Omental fat pad (tissue), 4 donors: ENCODE data around the gene RGS7BP. TPM values are rescaled to one million over a fixed set of nuclear protein-coding genes. Genes with fewer than 3 reads are reported as not detected.

ENCODE experiments used
- ATAC-seq: fragments of 150-250 bp; one replicate; pipeline ENCODE4 v1.9.1; 2016; ENCODE audit warnings: mild to moderate bottlenecking, moderate library complexity; ENCODE audit not compliant: low FRiP score
- DNase-seq: peaks from one replicate; pipeline ENCODE4 v3.0.0-alpha.2; 2019; ENCODE audit warnings: low spot score
- total RNA-seq, 4 donors: library from RNA; depleted of rRNA; stranded (reverse); fragments of >200 nt; gene quantifications; one replicate each; pipeline ENCODE4 v1.1.0, GENCODE V29; 2016
- TF ChIP-seq, protein P1 (sequence below), 3 donors: fragments of 450-650 bp; IDR thresholded peaks; one replicate each; pipeline ENCODE4 v1.5.1; 2016 to 2017; ENCODE audit warnings: antibody characterized with exemption in 3 of 3, mild to moderate bottlenecking in 3 of 3, moderate library complexity in 2 of 3

The RGS7BP gene
- total RNA-seq, 4 donors from 2014 or later = 0.65 to 4.6 (median 1.1) TPM

DNA sequence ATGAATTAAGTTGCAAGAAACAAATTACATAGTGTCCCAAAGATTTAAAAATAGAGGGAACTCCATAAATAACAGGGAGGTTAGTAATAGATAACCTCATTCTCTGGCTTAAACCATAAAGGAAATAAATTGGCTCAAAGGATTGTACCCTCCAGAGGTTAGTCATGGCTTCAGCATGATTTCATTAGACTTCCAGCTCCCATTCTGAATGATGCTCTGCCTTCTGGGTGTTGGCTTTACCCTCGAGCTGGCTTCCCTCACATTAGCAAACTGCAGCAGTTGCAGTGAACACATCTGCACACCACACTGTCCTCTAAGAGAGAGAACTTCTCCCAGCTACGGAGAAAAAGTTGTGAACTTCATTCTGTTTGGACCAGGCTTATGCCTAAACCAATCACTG lies 70.4 kb downstream of the RGS7BP start:
- no peak for DNase-seq
- ATAC-seq = no peak
- TF ChIP-seq, protein P1, sequence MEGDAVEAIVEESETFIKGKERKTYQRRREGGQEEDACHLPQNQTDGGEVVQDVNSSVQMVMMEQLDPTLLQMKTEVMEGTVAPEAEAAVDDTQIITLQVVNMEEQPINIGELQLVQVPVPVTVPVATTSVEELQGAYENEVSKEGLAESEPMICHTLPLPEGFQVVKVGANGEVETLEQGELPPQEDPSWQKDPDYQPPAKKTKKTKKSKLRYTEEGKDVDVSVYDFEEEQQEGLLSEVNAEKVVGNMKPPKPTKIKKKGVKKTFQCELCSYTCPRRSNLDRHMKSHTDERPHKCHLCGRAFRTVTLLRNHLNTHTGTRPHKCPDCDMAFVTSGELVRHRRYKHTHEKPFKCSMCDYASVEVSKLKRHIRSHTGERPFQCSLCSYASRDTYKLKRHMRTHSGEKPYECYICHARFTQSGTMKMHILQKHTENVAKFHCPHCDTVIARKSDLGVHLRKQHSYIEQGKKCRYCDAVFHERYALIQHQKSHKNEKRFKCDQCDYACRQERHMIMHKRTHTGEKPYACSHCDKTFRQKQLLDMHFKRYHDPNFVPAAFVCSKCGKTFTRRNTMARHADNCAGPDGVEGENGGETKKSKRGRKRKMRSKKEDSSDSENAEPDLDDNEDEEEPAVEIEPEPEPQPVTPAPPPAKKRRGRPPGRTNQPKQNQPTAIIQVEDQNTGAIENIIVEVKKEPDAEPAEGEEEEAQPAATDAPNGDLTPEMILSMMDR (IDR thresholded peaks at IDR 0.05) = no peak

DNA sequence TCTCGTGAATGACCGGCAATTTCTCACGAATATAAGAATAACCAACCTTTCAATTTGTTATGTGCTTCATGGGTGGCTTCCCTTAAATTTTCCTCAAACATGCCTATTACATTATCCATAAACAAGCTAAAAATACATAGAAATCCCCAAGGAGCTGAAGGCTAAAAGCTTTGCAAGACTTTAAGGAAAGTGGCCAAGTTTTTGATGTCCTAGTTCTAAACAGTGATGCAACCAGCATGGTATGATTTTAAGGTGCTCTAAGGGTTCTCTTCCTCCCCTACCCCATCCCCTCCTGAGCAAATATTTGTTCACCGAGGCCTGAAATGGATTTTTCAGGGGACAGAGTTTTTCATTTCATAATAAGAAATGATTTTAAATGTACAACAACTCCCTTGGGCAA lies 79.8 kb downstream of the RGS7BP start:
- no peak for ATAC-seq
- TF ChIP-seq, protein P1 (IDR thresholded peaks at IDR 0.05) = no peak
- DNase-seq = no peak

DNA sequence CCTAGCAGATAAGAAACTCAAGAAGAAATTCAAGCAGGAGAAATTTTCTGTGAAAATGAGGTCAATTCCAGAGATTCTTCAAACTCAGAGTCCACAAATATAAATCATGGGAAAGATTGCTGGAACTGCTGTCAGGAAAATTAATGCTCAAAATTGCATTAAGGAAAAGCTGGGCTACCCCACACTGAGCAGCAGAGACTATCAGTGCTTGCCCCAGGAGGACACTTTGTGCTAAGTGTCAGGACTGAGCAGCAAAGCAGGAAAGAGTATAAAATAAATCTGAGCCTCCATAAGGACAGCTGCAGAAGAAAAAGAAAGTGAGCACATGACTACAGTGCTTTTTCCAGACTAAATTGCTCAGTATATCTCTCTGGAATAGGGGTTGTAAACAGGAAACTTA lies 81.6 kb downstream of the RGS7BP start:
- no peak for ATAC-seq
- DNase-seq = no peak
- TF ChIP-seq, protein P1 (IDR thresholded peaks at IDR 0.05) = no peak

DNA sequence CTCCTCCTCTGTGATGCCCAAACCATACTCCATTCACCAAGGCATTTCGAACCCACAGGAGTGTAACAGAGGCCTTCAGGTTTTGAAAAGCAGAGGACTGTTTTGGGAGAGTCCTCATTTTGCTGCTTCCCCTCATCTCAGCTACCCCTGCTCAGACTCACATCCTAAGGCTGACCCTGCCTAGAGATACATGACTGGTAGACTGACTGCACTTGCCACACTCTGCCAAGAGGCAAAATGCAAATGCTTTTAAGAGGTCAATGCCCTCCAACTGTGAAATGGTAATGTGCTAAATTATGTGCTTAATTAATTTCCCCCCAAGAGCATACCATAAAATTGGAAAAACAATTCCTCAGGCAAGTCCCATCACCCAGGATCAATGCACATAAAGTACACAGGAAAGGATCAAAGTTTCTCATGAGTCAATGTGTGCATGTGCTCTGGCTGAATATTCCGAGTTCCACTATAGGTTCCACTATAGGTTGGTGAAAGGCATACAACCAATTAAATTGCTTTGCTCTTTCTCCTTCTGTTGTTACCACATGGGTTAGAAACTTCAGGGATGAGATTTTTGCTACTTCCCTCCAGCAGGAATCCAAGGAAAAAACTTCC lies 87.0 kb downstream of the RGS7BP start:
- ATAC-seq (no peak), DNase-seq (no peak)
- TF ChIP-seq, protein P1 (IDR thresholded peaks at IDR 0.05) = no peak

DNA sequence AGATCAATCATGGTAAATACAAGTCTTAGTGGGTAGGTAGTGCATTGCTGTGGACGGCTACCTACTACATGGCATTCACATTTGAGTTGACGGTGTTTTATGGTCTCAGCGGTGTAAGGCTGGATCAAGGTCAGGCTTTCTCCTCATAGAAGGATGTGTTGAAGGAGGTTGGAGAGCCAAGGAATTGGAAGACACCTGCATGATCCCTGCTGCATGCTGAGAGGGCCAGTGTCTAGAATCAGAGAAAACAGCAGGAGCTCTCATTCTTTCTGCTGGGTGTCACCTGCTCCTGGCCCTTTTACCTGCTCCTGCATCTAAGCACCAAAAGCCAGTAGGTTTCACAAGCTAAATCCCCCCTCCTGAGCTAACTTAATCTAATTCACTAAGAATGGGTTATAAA lies 88.2 kb downstream of the RGS7BP start:
- ATAC-seq (no peak), DNase-seq (no peak)
- TF ChIP-seq, protein P1 (IDR thresholded peaks at IDR 0.05) = no peak

DNA sequence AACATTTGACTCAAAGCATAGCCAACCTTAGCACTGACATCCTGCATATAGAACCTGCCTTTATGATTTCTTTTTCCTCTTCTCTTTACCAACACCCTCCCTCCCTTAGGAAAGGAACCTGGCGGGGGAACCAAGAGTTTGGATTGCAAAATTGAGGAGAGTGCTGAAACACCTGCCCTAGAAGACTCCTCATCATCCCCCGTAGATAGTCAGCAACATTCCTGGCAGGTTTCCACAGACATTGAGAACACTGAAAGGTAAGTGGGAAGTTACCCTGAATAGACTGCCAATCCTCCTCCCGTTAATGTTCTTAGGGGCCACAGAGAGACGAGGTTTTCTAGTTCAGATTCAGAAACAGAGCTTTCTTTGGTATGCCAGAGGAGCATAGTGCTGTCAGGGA lies 88.8 kb downstream of the RGS7BP start:
- TF ChIP-seq, protein P1 (IDR thresholded peaks at IDR 0.05) = no peak
- peak; percentile 53 for ATAC-seq
- no peak for DNase-seq

DNA sequence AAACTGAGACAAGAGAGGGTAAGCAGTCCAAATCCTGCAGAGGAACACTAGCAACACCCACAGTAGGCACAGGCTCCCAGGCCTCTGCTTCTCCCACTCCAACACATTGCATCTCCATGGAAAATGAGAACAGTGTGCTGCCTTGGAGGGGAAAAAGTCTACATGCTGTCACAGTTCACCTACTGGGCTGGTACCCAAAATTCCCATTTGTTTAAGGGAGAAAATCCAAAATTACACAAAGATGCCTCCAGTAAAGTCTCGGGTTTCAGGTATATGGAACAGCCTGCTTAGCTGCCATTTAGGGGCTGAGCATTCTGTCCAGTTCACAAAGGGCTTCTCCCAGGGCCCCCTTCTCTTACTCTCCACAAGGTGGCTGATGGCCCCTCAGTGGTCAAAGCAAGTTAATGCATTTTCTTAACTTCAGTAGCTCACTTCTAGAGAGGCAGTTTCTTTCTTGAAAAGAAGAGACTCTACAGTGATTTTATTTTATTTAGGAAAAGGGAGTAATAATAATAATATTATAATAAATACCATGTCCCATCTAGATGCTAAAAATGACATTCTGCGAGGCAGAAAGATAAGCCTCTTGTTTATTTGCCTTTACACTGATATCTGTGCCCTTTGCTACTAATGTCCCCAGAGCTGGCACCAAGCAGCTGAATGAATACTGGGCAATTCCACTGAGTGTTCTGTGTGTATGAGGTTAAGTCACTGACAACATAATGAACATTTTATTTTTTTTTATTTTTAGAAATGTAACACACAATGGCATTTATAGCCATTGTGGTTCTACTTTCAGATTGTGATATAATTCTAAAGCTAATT lies 89.4 kb downstream of the RGS7BP start:
- DNase-seq = no peak
- TF ChIP-seq, protein P1 (IDR thresholded peaks at IDR 0.05) = no peak
- ATAC-seq = peak; percentile 49
